HL-60 (cell line): ENCODE measurements around the gene ZFAND3.

Experiments used
- POLR2AphosphoS5 ChIP-seq: IDR thresholded peaks from 2 replicates; pipeline ENCODE4 v1.6.1; 2012; ENCODE audit warnings: low read depth
- TF ChIP-seq, protein P1 (sequence below): IDR thresholded peaks from one replicate; pipeline ENCODE4 v1.5.1; 2011; ENCODE audit warnings: low read length, control low read depth, inconsistent platforms; ENCODE audit not compliant: insufficient read depth
- TF ChIP-seq, protein P2 (sequence below): IDR thresholded peaks from 2 replicates; pipeline ENCODE4 v1.6.1; 2012; ENCODE audit warnings: low read depth; ENCODE audit not compliant: insufficient replicate concordance

DNA sequence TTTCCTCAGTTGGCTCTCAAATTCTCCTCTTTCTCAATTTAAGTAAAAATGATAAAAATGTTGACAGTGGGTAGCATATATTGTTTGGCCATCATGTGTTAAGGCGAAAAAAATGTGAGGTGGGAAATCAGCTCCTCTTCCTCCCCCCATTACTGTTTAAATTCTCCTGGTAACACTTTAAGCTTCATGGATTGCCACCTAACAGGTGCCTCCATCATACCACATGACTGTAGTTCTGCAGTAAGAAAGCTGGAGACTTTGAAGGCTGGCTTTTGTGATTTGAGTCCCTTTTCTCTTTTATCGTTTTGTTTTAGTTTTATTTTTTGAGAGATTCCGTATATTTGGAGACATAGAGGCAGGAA, 1.2 kb downstream of the ZFAND3 start:
- TF ChIP-seq, protein P1, sequence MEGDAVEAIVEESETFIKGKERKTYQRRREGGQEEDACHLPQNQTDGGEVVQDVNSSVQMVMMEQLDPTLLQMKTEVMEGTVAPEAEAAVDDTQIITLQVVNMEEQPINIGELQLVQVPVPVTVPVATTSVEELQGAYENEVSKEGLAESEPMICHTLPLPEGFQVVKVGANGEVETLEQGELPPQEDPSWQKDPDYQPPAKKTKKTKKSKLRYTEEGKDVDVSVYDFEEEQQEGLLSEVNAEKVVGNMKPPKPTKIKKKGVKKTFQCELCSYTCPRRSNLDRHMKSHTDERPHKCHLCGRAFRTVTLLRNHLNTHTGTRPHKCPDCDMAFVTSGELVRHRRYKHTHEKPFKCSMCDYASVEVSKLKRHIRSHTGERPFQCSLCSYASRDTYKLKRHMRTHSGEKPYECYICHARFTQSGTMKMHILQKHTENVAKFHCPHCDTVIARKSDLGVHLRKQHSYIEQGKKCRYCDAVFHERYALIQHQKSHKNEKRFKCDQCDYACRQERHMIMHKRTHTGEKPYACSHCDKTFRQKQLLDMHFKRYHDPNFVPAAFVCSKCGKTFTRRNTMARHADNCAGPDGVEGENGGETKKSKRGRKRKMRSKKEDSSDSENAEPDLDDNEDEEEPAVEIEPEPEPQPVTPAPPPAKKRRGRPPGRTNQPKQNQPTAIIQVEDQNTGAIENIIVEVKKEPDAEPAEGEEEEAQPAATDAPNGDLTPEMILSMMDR: no peak
- no peak for TF ChIP-seq POLR2AphosphoS5
- TF ChIP-seq, protein P2, sequence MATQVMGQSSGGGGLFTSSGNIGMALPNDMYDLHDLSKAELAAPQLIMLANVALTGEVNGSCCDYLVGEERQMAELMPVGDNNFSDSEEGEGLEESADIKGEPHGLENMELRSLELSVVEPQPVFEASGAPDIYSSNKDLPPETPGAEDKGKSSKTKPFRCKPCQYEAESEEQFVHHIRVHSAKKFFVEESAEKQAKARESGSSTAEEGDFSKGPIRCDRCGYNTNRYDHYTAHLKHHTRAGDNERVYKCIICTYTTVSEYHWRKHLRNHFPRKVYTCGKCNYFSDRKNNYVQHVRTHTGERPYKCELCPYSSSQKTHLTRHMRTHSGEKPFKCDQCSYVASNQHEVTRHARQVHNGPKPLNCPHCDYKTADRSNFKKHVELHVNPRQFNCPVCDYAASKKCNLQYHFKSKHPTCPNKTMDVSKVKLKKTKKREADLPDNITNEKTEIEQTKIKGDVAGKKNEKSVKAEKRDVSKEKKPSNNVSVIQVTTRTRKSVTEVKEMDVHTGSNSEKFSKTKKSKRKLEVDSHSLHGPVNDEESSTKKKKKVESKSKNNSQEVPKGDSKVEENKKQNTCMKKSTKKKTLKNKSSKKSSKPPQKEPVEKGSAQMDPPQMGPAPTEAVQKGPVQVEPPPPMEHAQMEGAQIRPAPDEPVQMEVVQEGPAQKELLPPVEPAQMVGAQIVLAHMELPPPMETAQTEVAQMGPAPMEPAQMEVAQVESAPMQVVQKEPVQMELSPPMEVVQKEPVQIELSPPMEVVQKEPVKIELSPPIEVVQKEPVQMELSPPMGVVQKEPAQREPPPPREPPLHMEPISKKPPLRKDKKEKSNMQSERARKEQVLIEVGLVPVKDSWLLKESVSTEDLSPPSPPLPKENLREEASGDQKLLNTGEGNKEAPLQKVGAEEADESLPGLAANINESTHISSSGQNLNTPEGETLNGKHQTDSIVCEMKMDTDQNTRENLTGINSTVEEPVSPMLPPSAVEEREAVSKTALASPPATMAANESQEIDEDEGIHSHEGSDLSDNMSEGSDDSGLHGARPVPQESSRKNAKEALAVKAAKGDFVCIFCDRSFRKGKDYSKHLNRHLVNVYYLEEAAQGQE: no peak
